Coronary artery (tissue), 2 donors: ENCODE data around the gene IL20.

Experiments
- DNase-seq: peaks from one replicate; pipeline ENCODE4 v3.0.0-alpha.2; 2017; ENCODE audit warnings: low spot score
- H3K27ac ChIP-seq, 2 donors: fragments of 200-600 bp; sonication (generic); one replicate each; pipeline ENCODE4 v1.5.1; 2016 to 2019
- H3K4me3 ChIP-seq: fragments of 200-600 bp; sonication (generic); 2 replicates; pipeline ENCODE4 v1.5.1; 2016; ENCODE audit warnings: mild to moderate bottlenecking, moderate library complexity
- CTCF ChIP-seq: fragments of 200-600 bp; sonication (generic); IDR thresholded peaks from one replicate; pipeline ENCODE4 v1.5.1; 2019; ENCODE audit warnings: antibody characterized with exemption

Gene IL20

GRCh38 chr1:206898915-206899431 lies 33.5 kb downstream of the IL20 start:
- DNase-seq, result no peak
- Histone ChIP-seq H3K27ac (no peak overlapping the region), H3K4me3 (no peak overlapping the region)
- TF ChIP-seq CTCF, result no peak

DNA sequence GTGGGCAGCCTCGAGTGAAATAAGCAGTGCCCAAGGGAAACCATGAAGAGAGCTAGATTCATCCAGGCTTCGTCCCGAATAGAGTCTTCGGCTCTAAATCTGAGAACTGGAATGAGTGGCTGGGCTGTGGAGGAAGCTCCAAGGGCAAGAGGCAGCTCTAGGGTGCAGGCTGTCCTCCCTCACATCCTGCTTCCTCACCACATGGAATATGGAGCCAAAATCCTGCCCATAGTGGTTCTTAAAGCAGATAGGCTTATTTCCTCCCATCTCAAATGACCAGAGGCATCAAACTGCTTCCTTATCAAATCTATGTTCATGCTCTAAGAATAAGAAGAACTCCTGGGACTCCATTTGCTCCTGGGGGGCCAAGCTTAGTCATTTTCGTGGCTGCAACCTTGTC lies 34.3 kb downstream of the IL20 start:
- TF ChIP-seq CTCF, result no peak
- H3K4me3 ChIP-seq, result no peak overlapping the region
- H3K27ac ChIP-seq, result no peak overlapping the region
- DNase-seq, result no peak

DNA sequence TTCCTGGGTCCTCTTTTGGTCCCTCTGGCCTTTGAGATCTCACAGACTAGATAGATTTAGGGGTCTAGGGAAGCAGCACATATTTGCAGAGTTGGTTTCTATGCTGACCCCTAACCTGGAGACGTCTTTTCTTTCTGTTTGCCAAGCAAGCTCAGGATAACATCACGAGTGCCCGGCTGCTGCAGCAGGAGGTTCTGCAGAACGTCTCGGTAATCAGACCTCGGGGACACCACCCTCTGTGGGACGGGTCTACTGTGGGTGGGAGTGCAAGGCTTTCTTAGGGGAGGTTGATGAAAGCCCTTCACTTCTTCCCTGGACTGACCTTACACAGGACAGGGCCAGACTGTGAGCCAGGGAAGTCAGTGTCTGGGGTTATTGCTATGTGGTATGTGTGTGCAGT lies 34.7 kb downstream of the IL20 start:
- H3K27ac ChIP-seq, result no peak overlapping the region
- no peak overlapping the region for H3K4me3 ChIP-seq
- TF ChIP-seq CTCF, result no peak
- no peak for DNase-seq

- H3K4me3 ChIP-seq, result no peak overlapping the region
- H3K27ac ChIP-seq, result no peak overlapping the region
- DNase-seq, result no peak
- TF ChIP-seq CTCF, result no peak
These were observed 36.5 kb downstream of the IL20 start for GRCh38 chr1:206901944-206902343.

GRCh38 chr1:206902702-206903101 lies 37.3 kb downstream of the IL20 start:
- no peak overlapping the region for H3K4me3 ChIP-seq
- TF ChIP-seq CTCF, result no peak
- no peak overlapping the region for H3K27ac ChIP-seq
- DNase-seq, result no peak

- H3K27ac ChIP-seq, result no peak overlapping the region
- no peak for DNase-seq
- TF ChIP-seq CTCF, result no peak
- no peak overlapping the region for H3K4me3 ChIP-seq
These were observed 38.3 kb downstream of the IL20 start for GRCh38 chr1:206903687-206904086.

DNA sequence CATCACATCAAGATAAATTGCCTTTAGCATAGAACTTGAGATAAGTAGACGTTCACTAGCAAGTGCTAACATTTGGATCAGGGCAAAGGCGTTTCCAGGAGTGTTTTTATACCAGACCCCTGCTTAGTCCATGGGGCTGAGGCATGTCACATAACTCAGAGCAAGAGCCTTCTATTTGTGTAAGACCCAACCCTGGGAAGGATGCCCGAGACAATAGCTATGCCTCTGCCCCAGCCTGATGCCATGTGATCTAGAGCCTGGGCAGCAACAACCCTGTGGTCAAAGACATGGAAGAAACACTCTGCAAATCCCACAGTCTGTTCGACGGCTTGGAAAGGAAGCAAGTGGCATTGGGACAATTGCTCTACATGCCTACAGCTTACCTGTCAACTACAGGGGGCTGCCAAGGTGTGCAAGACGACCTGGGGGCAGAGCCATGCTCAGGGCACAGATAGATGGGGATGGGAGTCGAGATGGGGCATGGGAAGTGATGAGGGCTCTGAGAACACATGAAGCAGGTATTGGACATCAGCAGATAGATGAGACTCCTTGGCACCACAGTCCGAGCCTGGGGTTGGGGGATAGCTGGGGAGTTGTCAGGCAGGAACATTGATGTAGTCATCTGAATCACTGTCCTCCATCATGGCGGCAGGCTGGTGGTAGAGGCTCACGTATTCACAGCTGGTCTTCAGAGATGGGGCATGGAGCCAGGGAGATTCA lies 39.2 kb downstream of the IL20 start:
- no peak overlapping the region for H3K4me3 ChIP-seq
- H3K27ac ChIP-seq, result no peak overlapping the region
- no peak for TF ChIP-seq CTCF
- DNase-seq, result no peak
